ENCODE data around the gene HINT2. TPM values are rescaled to one million over a fixed set of nuclear protein-coding genes. Genes with fewer than 3 reads are reported as not detected.

HINT2 gene
- total RNA-seq, 1 donor from 2014 or later, result 24.1 TPM

DNA sequence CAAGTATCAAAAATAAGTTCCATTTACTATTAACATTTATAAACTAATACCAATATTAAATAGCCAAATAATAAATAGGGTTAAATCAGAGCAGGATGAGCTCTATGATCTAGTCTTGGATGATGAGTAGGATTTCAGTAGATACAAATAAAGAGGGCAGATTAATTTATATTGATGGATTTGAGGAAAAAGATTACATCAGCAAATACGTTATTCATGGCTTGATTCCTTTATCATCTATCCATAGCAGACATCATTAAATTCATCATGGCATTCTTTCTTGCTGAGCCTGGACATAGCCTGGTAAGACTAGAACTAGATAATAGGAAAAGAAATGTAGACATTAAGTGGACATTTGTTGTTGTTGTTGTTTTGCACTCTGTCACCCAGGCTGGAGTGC is 47.4 kb downstream of the HINT2 start:
- no peak for DNase-seq (ENCODE audit: extremely low spot score in 2 of 2)
- TF ChIP-seq CTCF (IDR thresholded peaks at IDR 0.05) (no peak), POLR2AphosphoS5 (IDR thresholded peaks at IDR 0.05; ENCODE audit: insufficient read depth in 1 of 2, low read depth in 1 of 2) (no peak), POLR2A (IDR thresholded peaks at IDR 0.05) (no peak)
- H3K9me3 ChIP-seq, result no peaks in the 10 kb centered on the region
- no peak overlapping the region for H3K27ac ChIP-seq
- no peaks in the 10 kb centered on the region for H3K27me3 ChIP-seq
- no peak overlapping the region for H3K4me3 ChIP-seq
- H3K4me1 ChIP-seq, result peaks cover 13% of the 10 kb centered on the region
- no peaks in the 10 kb centered on the region for H3K36me3 ChIP-seq
- intact Hi-C loops (cut with DNase I), result no loop called here

DNA sequence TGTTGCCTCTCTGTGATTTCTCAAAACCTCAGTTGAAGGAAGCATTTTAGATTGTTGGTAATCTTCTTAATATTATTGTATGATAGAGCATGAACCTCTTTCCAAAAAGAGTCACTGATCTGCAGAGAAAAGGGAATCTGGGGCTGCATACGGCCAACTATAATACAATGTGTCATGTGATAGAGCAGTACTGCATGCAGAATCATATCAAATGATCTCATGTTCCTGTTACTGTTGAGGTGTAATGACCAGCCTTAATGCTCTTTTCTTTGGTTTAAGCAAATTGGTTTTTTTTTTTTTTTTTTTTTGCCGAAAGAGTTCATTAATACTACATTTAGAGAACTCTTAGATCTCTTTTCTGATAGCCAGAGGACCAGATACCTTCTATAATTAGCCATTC is 47.8 kb downstream of the HINT2 start:
- no peak for DNase-seq (ENCODE audit: extremely low spot score in 2 of 2)
- H3K27me3 ChIP-seq, result no peaks in the 10 kb centered on the region
- intact Hi-C loops (cut with DNase I), result no loop called here

DNA sequence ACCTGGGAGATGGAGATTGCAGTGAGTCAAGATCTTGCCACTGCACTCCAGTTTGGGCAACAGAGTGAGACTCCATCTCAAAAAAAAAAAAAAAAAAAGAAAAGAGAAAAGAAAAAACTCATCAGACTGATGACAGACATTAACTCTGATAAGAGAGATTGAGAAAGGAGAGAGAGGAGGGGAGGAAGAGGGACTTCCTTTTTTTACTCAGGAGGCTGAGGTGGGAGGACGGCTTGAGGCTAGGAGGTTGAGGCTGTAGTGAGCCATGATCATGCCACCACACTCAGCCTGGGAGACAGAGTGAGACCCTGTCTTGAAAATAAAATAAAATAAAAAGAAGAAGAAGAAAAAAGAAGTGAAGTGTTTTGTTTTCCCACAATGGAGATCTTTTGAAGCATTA is 51.0 kb downstream of the HINT2 start:
- Histone ChIP-seq H3K4me1 (no peaks in the 10 kb centered on the region), H3K9me3 (no peaks in the 10 kb centered on the region), H3K36me3 (no peaks in the 10 kb centered on the region), H3K4me3 (no peak overlapping the region), H3K27me3 (no peaks in the 10 kb centered on the region), H3K27ac (no peak overlapping the region)
- TF ChIP-seq POLR2AphosphoS5 (IDR thresholded peaks at IDR 0.05; ENCODE audit: insufficient read depth in 1 of 2, low read depth in 1 of 2), result no peak
- TF ChIP-seq CTCF (IDR thresholded peaks at IDR 0.05), result no peak
- intact Hi-C loops (cut with DNase I), result no loop called here
- DNase-seq (ENCODE audit: extremely low spot score in 2 of 2), result no peak

More for the DNA sequence above, 47.8 kb downstream of the HINT2 start:
- no peaks in the 10 kb centered on the region for H3K36me3 ChIP-seq
- H3K27ac ChIP-seq, result no peak overlapping the region
- no peak for TF ChIP-seq POLR2A (IDR thresholded peaks at IDR 0.05)
- no peak for TF ChIP-seq CTCF (IDR thresholded peaks at IDR 0.05)
- no peak overlapping the region for H3K4me3 ChIP-seq
- H3K4me1 ChIP-seq, result peaks cover 12% of the 10 kb centered on the region
- H3K9me3 ChIP-seq, result no peaks in the 10 kb centered on the region

- Histone ChIP-seq H3K36me3 (no peaks in the 10 kb centered on the region), H3K9me3 (no peaks in the 10 kb centered on the region), H3K27me3 (no peaks in the 10 kb centered on the region), H3K4me1 (peaks cover 5% of the 10 kb centered on the region), H3K4me3 (no peak overlapping the region), H3K27ac (no peak overlapping the region)
- no peak for DNase-seq (ENCODE audit: extremely low spot score in 2 of 2)
- intact Hi-C loops (cut with DNase I), result no loop called here
- TF ChIP-seq POLR2A (IDR thresholded peaks at IDR 0.05) (no peak), CTCF (IDR thresholded peaks at IDR 0.05) (no peak), POLR2AphosphoS5 (IDR thresholded peaks at IDR 0.05; ENCODE audit: insufficient read depth in 1 of 2, low read depth in 1 of 2) (no peak)
Measured at GRCh38 chr9:35763181-35763580, 51.7 kb downstream of the HINT2 start.

Small RNA genes within 50 kb of the gene (small RNA-seq; reads per million reads assigned to genes)
- gene HINT2, result not detected

Other genes with a start within 250 kb of the HINT2 start
- 29.7 TPM for gene TESK1, start 209.8 kb downstream of the HINT2 start, total RNA-seq
- 5.6 TPM for gene CD72, start 196.6 kb downstream of the HINT2 start, total RNA-seq
- gene SIT1, start 164.1 kb downstream of the HINT2 start, total RNA-seq, result 2.5 TPM
- 8,462 TPM for gene RMRP, start 157.0 kb downstream of the HINT2 start, total RNA-seq
- 17.2 TPM for gene CCDC107, start 156.8 kb downstream of the HINT2 start, total RNA-seq
- 1.2 TPM for gene ARHGEF39, start 149.8 kb downstream of the HINT2 start, total RNA-seq
- gene CA9, start 141.1 kb downstream of the HINT2 start, total RNA-seq, result 0.98 TPM
- gene TPM2, start 125.1 kb downstream of the HINT2 start, total RNA-seq, result 460 TPM
- 268 TPM for gene TLN1, start 82.8 kb downstream of the HINT2 start, total RNA-seq
- gene CREB3, start 82.4 kb downstream of the HINT2 start, total RNA-seq, result 35.1 TPM
- 77.3 TPM for gene GBA2, start 65.8 kb downstream of the HINT2 start, total RNA-seq
- gene RGP1, start 65.8 kb downstream of the HINT2 start, total RNA-seq, result 16.2 TPM
- not detected for gene MSMP, start 60.8 kb downstream of the HINT2 start, total RNA-seq
- gene NPR2, start 23.5 kb downstream of the HINT2 start, total RNA-seq, result 17.2 TPM
- gene SPAG8, start 2.8 kb downstream of the HINT2 start, total RNA-seq, result not detected
- gene FAM221B, start 13.7 kb upstream of the HINT2 start, total RNA-seq, result not detected
- 11.3 TPM for gene TMEM8B, start 14.2 kb upstream of the HINT2 start, total RNA-seq
- gene OR13J1, start 55.4 kb upstream of the HINT2 start, total RNA-seq, result not detected
- 5.4 TPM for gene HRCT1, start 91.2 kb upstream of the HINT2 start, total RNA-seq
- 0.49 TPM for gene SPAAR, start 94.4 kb upstream of the HINT2 start, total RNA-seq
- not detected for gene OR2S2, start 143.1 kb upstream of the HINT2 start, total RNA-seq
- 15.5 TPM for gene RECK, start 221.9 kb upstream of the HINT2 start, total RNA-seq